ENCODE data around the gene APBA2.

Gene APBA2

GRCh38 chr15:29053661-29054131, 167.9 kb downstream of the APBA2 start:
- TF ChIP-seq GATA2 (IDR thresholded peaks at IDR 0.05; ENCODE audit: low read depth, low read length) = no peak
- no peak for TF ChIP-seq GATA3 (IDR thresholded peaks at IDR 0.05; ENCODE audit: low read depth, low read length)

- no peak for TF ChIP-seq GATA2 (IDR thresholded peaks at IDR 0.05; ENCODE audit: low read depth, low read length)
- no peak for TF ChIP-seq GATA3 (IDR thresholded peaks at IDR 0.05; ENCODE audit: low read depth, low read length)
Measured at GRCh38 chr15:29054171-29055045, 168.6 kb downstream of the APBA2 start.

- TF ChIP-seq GATA2 (IDR thresholded peaks at IDR 0.05; ENCODE audit: low read depth, low read length) (no peak), GATA3 (IDR thresholded peaks at IDR 0.05; ENCODE audit: low read depth, low read length) (no peak)
Measured at GRCh38 chr15:29055876-29056275, 170.1 kb downstream of the APBA2 start.

- TF ChIP-seq GATA2 (IDR thresholded peaks at IDR 0.05; ENCODE audit: low read depth, low read length) (no peak), GATA3 (IDR thresholded peaks at IDR 0.05; ENCODE audit: low read depth, low read length) (no peak)
Measured at GRCh38 chr15:29056839-29057450, 171.2 kb downstream of the APBA2 start.

GRCh38 chr15:29057856-29058255, 172.1 kb downstream of the APBA2 start:
- TF ChIP-seq GATA3 (IDR thresholded peaks at IDR 0.05; ENCODE audit: low read depth, low read length) (no peak), GATA2 (IDR thresholded peaks at IDR 0.05; ENCODE audit: low read depth, low read length) (no peak)

- no peak for TF ChIP-seq GATA3 (IDR thresholded peaks at IDR 0.05; ENCODE audit: low read depth, low read length)
- no peak for TF ChIP-seq GATA2 (IDR thresholded peaks at IDR 0.05; ENCODE audit: low read depth, low read length)
Measured at GRCh38 chr15:29058903-29059539, 173.2 kb downstream of the APBA2 start.

GRCh38 chr15:29059871-29060640, 174.3 kb downstream of the APBA2 start:
- no peak for TF ChIP-seq GATA2 (IDR thresholded peaks at IDR 0.05; ENCODE audit: low read depth, low read length)

GRCh38 chr15:29061746-29062145, 176.0 kb downstream of the APBA2 start:
- TF ChIP-seq GATA2 (IDR thresholded peaks at IDR 0.05; ENCODE audit: low read depth, low read length) = no peak
- no peak for TF ChIP-seq GATA3 (IDR thresholded peaks at IDR 0.05; ENCODE audit: low read depth, low read length)

- TF ChIP-seq GATA2 (IDR thresholded peaks at IDR 0.05; ENCODE audit: low read depth, low read length) = no peak
- TF ChIP-seq GATA3 (IDR thresholded peaks at IDR 0.05; ENCODE audit: low read depth, low read length) = no peak
Measured at GRCh38 chr15:29062179-29062591, 176.4 kb downstream of the APBA2 start.

- no peak for TF ChIP-seq GATA3 (IDR thresholded peaks at IDR 0.05; ENCODE audit: low read depth, low read length)
- no peak for TF ChIP-seq GATA2 (IDR thresholded peaks at IDR 0.05; ENCODE audit: low read depth, low read length)
Measured at GRCh38 chr15:29062626-29063025, 176.9 kb downstream of the APBA2 start.

- no peak for TF ChIP-seq GATA2 (IDR thresholded peaks at IDR 0.05; ENCODE audit: low read depth, low read length)
- no peak for TF ChIP-seq GATA3 (IDR thresholded peaks at IDR 0.05; ENCODE audit: low read depth, low read length)
Measured at GRCh38 chr15:29063646-29064045, 177.9 kb downstream of the APBA2 start.

GRCh38 chr15:29064290-29064689, 178.5 kb downstream of the APBA2 start:
- TF ChIP-seq GATA2 (IDR thresholded peaks at IDR 0.05; ENCODE audit: low read depth, low read length) (no peak), GATA3 (IDR thresholded peaks at IDR 0.05; ENCODE audit: low read depth, low read length) (no peak)

GRCh38 chr15:29064731-29065130, 179.0 kb downstream of the APBA2 start:
- TF ChIP-seq GATA3 (IDR thresholded peaks at IDR 0.05; ENCODE audit: low read depth, low read length) = no peak
- no peak for TF ChIP-seq GATA2 (IDR thresholded peaks at IDR 0.05; ENCODE audit: low read depth, low read length)

GRCh38 chr15:29065571-29065970, 179.8 kb downstream of the APBA2 start:
- TF ChIP-seq GATA3 (IDR thresholded peaks at IDR 0.05; ENCODE audit: low read depth, low read length) = no peak
- no peak for TF ChIP-seq GATA2 (IDR thresholded peaks at IDR 0.05; ENCODE audit: low read depth, low read length)

Measured in SH-SY5Y (cell line).